ENCODE measurements around the gene CARS2.
"Not testable (repeated sequence)": the region's sequence is repeated elsewhere in the genome, so short reads cannot be mapped to it uniquely, and the experiment has no call there.

CARS2 gene

GRCh38 chr13:110637747-110638146 is 68.2 kb downstream of the CARS2 start:
- no peak for DNase-seq (ENCODE audit: low read depth)

DNA sequence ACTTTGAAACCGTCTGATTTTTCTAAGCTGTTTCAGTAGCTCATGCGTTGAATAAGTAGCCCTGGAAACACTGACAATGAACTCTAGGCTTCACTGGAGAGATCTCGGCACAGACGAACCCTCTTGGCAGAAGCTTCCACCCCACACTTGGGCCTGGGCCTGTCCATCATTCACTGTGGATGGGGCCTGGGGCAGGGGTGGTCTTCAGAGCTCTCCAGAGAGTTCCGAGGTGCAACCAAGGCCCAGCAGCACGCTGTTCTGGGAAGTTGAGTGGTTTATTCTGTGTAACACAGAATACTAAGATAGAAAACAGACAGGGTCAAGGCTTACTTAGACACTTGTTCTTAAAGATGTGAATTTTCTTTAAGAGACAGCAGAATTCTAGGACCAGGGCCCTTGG is 68.6 kb downstream of the CARS2 start:
- DNase-seq (ENCODE audit: low read depth): no peak

DNA sequence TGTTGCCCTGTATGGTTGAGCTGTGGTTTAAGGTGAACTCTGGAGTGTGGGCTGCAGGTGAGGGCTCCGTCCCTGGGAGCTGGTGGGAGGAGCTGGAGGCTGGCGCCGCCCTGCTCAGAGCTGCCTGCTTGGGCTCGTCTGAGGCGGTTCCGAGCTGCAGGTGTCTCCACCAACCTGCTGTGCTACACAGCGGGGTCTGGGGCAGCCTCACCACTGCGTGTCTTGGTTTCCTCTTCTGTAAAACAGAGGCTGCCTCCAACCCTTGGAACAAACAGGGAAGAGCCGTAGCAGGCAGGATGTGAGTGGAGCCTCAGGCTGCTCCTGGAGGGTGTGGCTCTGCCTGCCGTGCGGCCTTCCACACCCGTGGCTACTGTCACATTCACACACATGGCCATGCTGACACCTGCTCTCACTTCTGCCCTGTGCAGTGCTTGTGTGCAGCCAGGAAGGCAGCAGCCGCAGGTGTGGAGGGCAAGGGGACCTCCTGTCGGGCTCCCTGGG is 69.2 kb downstream of the CARS2 start:
- DNase-seq (ENCODE audit: low read depth): no peak

- no peak for DNase-seq (ENCODE audit: low read depth)
Measured at GRCh38 chr13:110636053-110636475, 69.9 kb downstream of the CARS2 start.

GRCh38 chr13:110635405-110636002 is 70.4 kb downstream of the CARS2 start:
- DNase-seq (ENCODE audit: low read depth): no peak

- peak; percentile 95 for DNase-seq (ENCODE audit: low read depth)
Measured at GRCh38 chr13:110634558-110634957, 71.4 kb downstream of the CARS2 start.

- no peak for DNase-seq (ENCODE audit: low read depth)
Measured at GRCh38 chr13:110633776-110634175, 72.1 kb downstream of the CARS2 start.

- not testable (repeated sequence) for DNase-seq (ENCODE audit: low read depth)
Measured at GRCh38 chr13:110632255-110632654, 73.7 kb downstream of the CARS2 start.

- DNase-seq (ENCODE audit: low read depth): no peak
Measured at GRCh38 chr13:110630566-110631119, 75.3 kb downstream of the CARS2 start.

DNA sequence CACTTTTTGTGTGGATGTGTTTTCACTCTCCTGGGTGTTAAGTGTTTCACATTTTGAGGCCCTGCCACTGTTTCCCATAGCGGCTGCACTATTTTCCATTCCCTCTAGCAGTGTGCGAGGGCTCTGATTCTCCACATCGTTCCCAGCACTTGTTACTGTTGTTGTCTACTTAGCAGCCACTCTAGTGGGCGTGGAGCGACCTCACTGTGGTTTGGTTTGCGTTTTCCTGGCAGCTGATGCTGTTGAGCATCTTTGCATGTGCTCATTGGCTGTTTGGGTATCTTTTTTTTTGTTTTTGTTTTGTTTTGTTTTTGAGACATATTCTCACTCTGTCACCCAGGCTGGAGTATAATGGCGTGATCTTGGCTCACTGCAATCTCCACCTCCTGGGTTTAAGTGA is 76.2 kb downstream of the CARS2 start:
- DNase-seq (ENCODE audit: low read depth): peak; percentile 44

DNA sequence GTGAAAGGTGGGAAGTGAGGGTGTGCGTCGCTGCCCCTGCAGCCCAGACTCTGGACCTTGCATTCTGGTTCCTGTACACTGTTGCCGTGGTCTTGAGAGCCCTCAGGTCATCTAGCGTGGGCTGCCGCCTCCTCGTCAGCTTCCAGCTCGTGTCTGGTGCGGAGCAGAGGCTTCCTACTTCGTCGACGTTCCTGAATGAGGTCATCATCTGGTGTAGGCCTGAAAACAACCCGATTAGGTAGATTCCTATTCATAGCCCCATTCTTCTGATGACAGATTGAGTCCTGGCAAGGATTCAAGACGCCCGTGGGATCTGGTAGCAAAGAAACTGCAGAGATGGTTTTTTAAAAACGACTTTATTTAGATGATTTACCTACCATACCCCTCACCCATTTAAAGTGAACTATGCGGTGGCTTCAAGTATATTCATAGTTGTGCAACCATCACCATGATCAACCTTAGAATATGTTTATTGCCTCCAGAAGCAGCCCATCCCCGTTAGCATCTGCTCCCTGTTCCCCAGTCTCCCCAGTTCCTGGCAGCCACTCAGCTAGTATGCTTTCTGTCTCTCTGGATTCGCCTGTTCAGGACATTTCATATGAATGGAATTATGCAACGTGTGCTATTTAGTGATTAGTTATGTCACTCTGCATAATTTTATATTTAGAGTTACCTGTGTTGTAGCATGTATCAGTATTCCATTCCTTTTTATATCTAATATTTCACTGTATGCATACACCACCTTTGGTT is 76.8 kb downstream of the CARS2 start:
- peak; percentile 28 for DNase-seq (ENCODE audit: low read depth)

GRCh38 chr13:110628477-110628793 is 77.5 kb downstream of the CARS2 start:
- peak; percentile 31 for DNase-seq (ENCODE audit: low read depth)

- DNase-seq (ENCODE audit: low read depth): no peak
Measured at GRCh38 chr13:110627761-110628476, 78.0 kb downstream of the CARS2 start.

DNA sequence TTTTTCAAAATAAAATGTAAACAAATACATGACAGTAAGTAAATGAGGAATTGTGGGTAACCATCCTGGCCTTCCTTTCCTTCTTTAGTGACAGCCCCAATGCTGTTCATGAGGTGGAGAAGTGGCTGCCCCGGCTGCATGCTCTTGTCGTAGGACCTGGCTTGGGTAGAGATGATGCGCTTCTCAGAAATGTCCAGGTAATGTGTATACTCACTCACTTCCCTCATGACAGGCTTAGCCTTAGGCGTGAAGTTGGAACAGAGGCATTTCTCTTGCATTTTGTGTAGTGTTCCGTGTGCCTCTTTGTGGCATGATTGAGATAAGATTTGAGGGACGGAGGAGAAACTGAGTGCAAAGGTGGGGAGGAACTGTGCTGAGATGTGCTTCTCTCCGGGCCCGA is 78.6 kb downstream of the CARS2 start:
- no peak for DNase-seq (ENCODE audit: low read depth)

DNA sequence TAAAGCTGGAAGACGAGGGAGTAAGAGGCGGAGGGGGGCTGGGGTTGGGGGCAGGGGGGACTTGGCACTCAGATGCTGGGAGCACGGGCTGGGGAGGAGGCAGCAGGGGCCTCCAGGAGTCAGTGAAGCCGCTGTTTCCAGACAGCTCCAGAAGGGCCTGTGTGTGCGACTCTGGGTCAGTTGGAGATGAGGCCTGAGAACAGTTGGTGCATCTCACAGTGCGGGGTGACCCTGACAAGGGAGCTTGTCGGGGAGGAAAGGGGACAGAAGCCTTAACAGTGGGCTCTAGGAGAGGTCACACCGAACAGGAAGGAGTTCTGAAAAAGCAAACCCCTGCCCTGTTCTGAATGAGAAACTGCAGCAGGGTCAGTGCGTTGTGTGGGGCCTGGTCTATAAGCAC is 79.4 kb downstream of the CARS2 start:
- DNase-seq (ENCODE audit: low read depth): no peak

GRCh38 chr13:110625771-110626321 is 80.1 kb downstream of the CARS2 start:
- DNase-seq (ENCODE audit: low read depth): no peak

DNA sequence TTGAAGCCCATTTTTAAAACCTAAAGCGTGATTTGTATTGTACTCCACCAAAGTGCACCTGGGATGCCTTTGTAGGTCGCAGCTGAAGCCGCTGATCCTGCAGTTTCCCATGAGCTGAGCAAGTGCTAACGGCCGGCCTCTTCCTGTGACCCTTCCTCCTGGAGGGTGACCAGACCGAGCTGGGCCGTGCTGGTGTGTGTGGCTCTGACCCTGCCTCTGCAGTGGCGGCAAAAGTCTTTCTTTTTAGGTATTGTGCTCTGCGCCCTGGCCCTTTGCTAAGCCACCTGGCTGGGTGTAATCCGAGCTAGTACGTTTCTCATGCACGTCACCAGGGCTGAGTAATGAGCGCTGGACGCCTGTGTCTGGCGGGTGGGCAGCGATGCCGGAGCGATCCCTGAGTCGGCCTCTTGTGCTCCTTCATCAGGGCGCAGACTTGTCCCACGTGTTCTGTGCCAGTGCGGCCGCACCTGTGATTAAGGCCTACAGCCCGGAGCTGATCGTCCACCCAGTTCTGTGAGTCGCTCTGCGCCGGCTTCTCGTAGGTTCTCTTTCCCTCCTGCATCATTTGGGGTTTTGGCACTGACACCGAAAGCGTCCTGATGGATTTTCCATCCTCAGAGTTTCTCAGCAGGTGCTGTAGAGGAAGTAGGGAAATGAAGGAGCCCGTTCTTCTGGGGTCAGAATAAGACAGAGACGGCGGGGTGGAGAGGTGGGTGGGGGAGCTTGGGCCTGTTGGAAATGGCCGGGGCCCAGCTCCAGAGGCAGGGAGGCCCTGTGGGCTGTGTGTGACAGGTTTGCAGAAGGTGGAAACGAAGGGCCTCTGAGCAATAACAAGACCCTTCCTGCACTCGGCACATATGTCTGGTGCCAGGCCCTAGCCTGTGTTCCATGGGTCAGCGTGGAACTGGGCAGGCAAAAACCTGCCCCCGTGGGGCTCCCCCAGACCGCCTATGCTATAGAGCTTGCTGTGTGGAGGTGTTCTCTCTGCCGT is 80.9 kb downstream of the CARS2 start:
- no peak for DNase-seq (ENCODE audit: low read depth)

DNA sequence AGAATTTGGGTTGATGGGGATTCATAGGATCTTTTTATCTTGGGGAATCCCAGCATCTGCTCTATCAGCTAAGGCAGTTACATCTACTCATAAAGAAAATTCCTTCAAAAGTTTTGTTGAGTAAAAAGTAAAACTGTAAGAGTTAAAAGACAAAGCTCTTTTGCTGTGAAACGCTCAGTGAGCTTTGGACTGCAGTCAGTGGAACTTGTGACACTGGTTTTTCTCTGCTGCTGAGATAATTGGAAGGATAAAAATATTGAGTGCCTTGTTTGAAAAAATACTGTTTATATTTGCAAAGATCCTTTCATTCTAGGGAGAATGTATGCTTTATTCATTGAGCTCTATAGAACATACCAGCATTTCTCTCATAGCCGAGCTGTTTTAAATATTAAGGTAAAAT is 85.3 kb downstream of the CARS2 start:
- DNase-seq (ENCODE audit: low read depth): no peak

DNA sequence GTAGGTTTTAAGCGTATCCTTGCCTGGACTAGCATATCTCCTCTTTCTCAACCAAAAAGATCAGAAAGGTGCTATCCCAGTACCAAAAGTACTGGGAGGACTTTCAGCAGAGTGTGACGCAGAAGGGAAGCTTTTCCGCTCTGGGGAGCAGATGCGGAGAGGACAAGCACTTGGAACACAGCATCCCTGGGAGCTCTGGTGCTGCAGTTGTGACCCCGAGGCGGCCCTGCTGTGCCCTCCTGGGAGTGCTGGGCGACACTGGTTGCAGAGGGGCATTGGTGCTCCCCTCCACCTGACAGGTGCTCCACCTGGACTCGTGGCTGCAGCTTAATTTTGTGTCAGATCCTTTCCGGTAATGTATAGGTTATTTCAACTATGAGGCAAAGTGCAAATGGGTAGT is 87.1 kb downstream of the CARS2 start:
- DNase-seq (ENCODE audit: low read depth): no peak

- DNase-seq (ENCODE audit: low read depth): no peak
Measured at GRCh38 chr13:110618167-110618566, 87.7 kb downstream of the CARS2 start.

GRCh38 chr13:110617321-110618072 is 88.4 kb downstream of the CARS2 start:
- DNase-seq (ENCODE audit: low read depth): peak; percentile 91

Data from iris pigment epithelial cell (primary cell).